Measurements from ENCODE around the gene SMAP1. TPM values are rescaled to one million over a fixed set of nuclear protein-coding genes. Genes with fewer than 3 reads are reported as not detected.
"Not testable (repeated sequence)": the region's sequence is repeated elsewhere in the genome, so short reads cannot be mapped to it uniquely, and the experiment has no call there.

SMAP1 gene
- total RNA-seq, 1 experiment from 2014 or later, result 25.5 TPM

GRCh38 chr6:70739534-70739933 is 71.9 kb downstream of the SMAP1 start:
- no peak for DNase-seq
- H3K27me3 ChIP-seq (ENCODE audit: control insufficient read depth, insufficient read depth, low read length), result no peaks in the 10 kb centered on the region
- H3K36me3 ChIP-seq (replicated peaks; ENCODE audit: control insufficient read depth, insufficient read depth, low read length), result peaks cover 3% of the 10 kb centered on the region; the same call in 1 of the 2 replicates
- H3K4me3 ChIP-seq (ENCODE audit: insufficient read depth, low read depth, low read length), result no peak overlapping the region

- DNase-seq; H3K36me3 ChIP-seq (replicated peaks; ENCODE audit: control insufficient read depth, insufficient read depth, low read length); H3K4me3 ChIP-seq (ENCODE audit: insufficient read depth, low read depth, low read length); H3K27me3 ChIP-seq (ENCODE audit: control insufficient read depth, insufficient read depth, low read length): not testable (repeated sequence)
Measured at GRCh38 chr6:70740746-70741145, 73.1 kb downstream of the SMAP1 start.

GRCh38 chr6:70742462-70742861 is 74.8 kb downstream of the SMAP1 start:
- not testable (repeated sequence) for DNase-seq; H3K36me3 ChIP-seq (replicated peaks; ENCODE audit: control insufficient read depth, insufficient read depth, low read length); H3K4me3 ChIP-seq (ENCODE audit: insufficient read depth, low read depth, low read length); H3K27me3 ChIP-seq (ENCODE audit: control insufficient read depth, insufficient read depth, low read length)

- Histone ChIP-seq H3K36me3 (replicated peaks; ENCODE audit: control insufficient read depth, insufficient read depth, low read length) (no peaks in the 10 kb centered on the region), H3K4me3 (ENCODE audit: insufficient read depth, low read depth, low read length) (no peak overlapping the region), H3K27me3 (ENCODE audit: control insufficient read depth, insufficient read depth, low read length) (no peaks in the 10 kb centered on the region)
- DNase-seq, result no peak
Measured at GRCh38 chr6:70753870-70754380, 86.2 kb downstream of the SMAP1 start.

- Histone ChIP-seq H3K27me3 (ENCODE audit: control insufficient read depth, insufficient read depth, low read length) (no peaks in the 10 kb centered on the region), H3K4me3 (ENCODE audit: insufficient read depth, low read depth, low read length) (no peak overlapping the region), H3K36me3 (replicated peaks; ENCODE audit: control insufficient read depth, insufficient read depth, low read length) (no peaks in the 10 kb centered on the region)
- no peak for DNase-seq
Measured at GRCh38 chr6:70758883-70759282, 91.2 kb downstream of the SMAP1 start.

GRCh38 chr6:70763754-70764510 is 96.2 kb downstream of the SMAP1 start:
- Histone ChIP-seq H3K4me3 (ENCODE audit: insufficient read depth, low read depth, low read length) (no peak overlapping the region), H3K36me3 (replicated peaks; ENCODE audit: control insufficient read depth, insufficient read depth, low read length) (no peaks in the 10 kb centered on the region), H3K27me3 (ENCODE audit: control insufficient read depth, insufficient read depth, low read length) (no peaks in the 10 kb centered on the region)
- no peak for DNase-seq

- DNase-seq, result no peak
- Histone ChIP-seq H3K4me3 (ENCODE audit: insufficient read depth, low read depth, low read length) (no peak overlapping the region), H3K27me3 (ENCODE audit: control insufficient read depth, insufficient read depth, low read length) (no peaks in the 10 kb centered on the region), H3K36me3 (replicated peaks; ENCODE audit: control insufficient read depth, insufficient read depth, low read length) (no peaks in the 10 kb centered on the region)
Measured at GRCh38 chr6:70764706-70765105, 97.0 kb downstream of the SMAP1 start.

- not testable (repeated sequence) for DNase-seq; H3K27me3 ChIP-seq (ENCODE audit: control insufficient read depth, insufficient read depth, low read length); H3K4me3 ChIP-seq (ENCODE audit: insufficient read depth, low read depth, low read length); H3K36me3 ChIP-seq (replicated peaks; ENCODE audit: control insufficient read depth, insufficient read depth, low read length)
Measured at GRCh38 chr6:70771351-70771750, 103.7 kb downstream of the SMAP1 start.

- Histone ChIP-seq H3K36me3 (replicated peaks; ENCODE audit: control insufficient read depth, insufficient read depth, low read length) (no peaks in the 10 kb centered on the region), H3K27me3 (ENCODE audit: control insufficient read depth, insufficient read depth, low read length) (no peaks in the 10 kb centered on the region), H3K4me3 (ENCODE audit: insufficient read depth, low read depth, low read length) (no peak overlapping the region)
- DNase-seq, result no peak
Measured at GRCh38 chr6:70779934-70780333, 112.3 kb downstream of the SMAP1 start.

- H3K4me3 ChIP-seq (ENCODE audit: insufficient read depth, low read depth, low read length), result no peak overlapping the region
- no peaks in the 10 kb centered on the region for H3K27me3 ChIP-seq (ENCODE audit: control insufficient read depth, insufficient read depth, low read length)
- no peak for DNase-seq
- H3K36me3 ChIP-seq (replicated peaks; ENCODE audit: control insufficient read depth, insufficient read depth, low read length), result no peaks in the 10 kb centered on the region
Measured at GRCh38 chr6:70790483-70791224, 123.0 kb downstream of the SMAP1 start.

GRCh38 chr6:70797625-70798024 is 129.9 kb downstream of the SMAP1 start:
- DNase-seq, result no peak
- no peak overlapping the region for H3K4me3 ChIP-seq (ENCODE audit: insufficient read depth, low read depth, low read length)

GRCh38 chr6:70806086-70806485 is 138.4 kb downstream of the SMAP1 start:
- no peaks in the 10 kb centered on the region for H3K27me3 ChIP-seq (ENCODE audit: control insufficient read depth, insufficient read depth, low read length)
- H3K4me3 ChIP-seq (ENCODE audit: insufficient read depth, low read depth, low read length), result no peak overlapping the region
- no peak for DNase-seq
- no peaks in the 10 kb centered on the region for H3K36me3 ChIP-seq (replicated peaks; ENCODE audit: control insufficient read depth, insufficient read depth, low read length)

More at GRCh38 chr6:70797625-70798024, 129.9 kb downstream of the SMAP1 start:
- no peaks in the 10 kb centered on the region for H3K36me3 ChIP-seq (replicated peaks; ENCODE audit: control insufficient read depth, insufficient read depth, low read length)
- H3K27me3 ChIP-seq (ENCODE audit: control insufficient read depth, insufficient read depth, low read length), result no peaks in the 10 kb centered on the region

GRCh38 chr6:70811788-70812187 is 144.1 kb downstream of the SMAP1 start:
- Histone ChIP-seq H3K36me3 (replicated peaks; ENCODE audit: control insufficient read depth, insufficient read depth, low read length) (no peaks in the 10 kb centered on the region), H3K4me3 (ENCODE audit: insufficient read depth, low read depth, low read length) (no peak overlapping the region), H3K27me3 (ENCODE audit: control insufficient read depth, insufficient read depth, low read length) (no peaks in the 10 kb centered on the region)
- no peak for DNase-seq

- no peak for DNase-seq
- Histone ChIP-seq H3K27me3 (ENCODE audit: control insufficient read depth, insufficient read depth, low read length) (no peaks in the 10 kb centered on the region), H3K4me3 (ENCODE audit: insufficient read depth, low read depth, low read length) (no peak overlapping the region), H3K36me3 (replicated peaks; ENCODE audit: control insufficient read depth, insufficient read depth, low read length) (no peaks in the 10 kb centered on the region)
Measured at GRCh38 chr6:70813885-70814284, 146.2 kb downstream of the SMAP1 start.

GRCh38 chr6:70819646-70820045 is 152.0 kb downstream of the SMAP1 start:
- Histone ChIP-seq H3K36me3 (replicated peaks; ENCODE audit: control insufficient read depth, insufficient read depth, low read length) (no peaks in the 10 kb centered on the region), H3K4me3 (ENCODE audit: insufficient read depth, low read depth, low read length) (no peak overlapping the region), H3K27me3 (ENCODE audit: control insufficient read depth, insufficient read depth, low read length) (no peaks in the 10 kb centered on the region)
- no peak for DNase-seq
